G401.6 (cell line): ENCODE data around the gene SHTN1.

Source experiments
- FAIRE-seq: peaks from 2 replicates; lab custom pipeline; 2012; peaks lifted over from hg19 to GRCh38; lab: Jason Lieb, UNC

Gene SHTN1

GRCh38 chr10:116917481-116917880 lies 87.5 kb downstream of the SHTN1 start:
- no peak for FAIRE-seq

DNA sequence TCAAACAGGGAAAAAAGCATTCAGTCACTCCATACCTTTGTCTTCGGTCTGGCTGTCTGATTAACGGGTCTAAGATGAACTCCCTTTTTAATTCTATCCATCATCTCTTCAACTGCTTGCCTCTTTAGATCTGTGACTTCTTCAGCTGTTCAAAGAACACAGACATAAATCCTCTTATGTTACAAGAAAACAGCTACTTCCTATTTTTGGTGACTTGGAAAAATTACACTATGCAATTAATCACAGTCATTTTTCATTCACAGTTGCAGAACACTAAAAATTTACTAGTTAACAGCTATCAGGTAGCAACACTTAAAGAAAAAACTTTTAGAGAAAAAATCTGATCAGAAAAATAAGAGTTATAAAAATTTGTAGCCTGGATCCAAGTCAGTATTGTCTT lies 89.6 kb downstream of the SHTN1 start:
- no peak for FAIRE-seq

DNA sequence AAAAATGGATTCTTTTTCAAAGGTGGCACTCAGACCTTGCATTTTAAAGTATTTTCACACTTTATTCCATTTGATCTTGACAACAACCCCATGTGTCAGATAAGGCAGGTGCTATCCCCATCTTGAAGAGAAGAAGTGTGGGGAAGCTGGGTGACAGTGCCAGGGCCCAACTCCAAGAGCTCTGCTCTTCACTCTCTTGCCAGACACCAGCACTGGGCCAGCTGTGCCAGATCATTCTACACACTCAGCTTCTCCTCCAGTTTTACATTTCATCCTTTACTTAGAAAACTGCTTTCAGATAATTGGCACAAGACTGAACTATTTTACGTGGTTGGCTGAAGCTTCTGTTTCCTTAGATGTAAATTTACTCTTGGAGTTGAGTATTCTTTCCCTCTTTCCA lies 91.3 kb downstream of the SHTN1 start:
- FAIRE-seq: no peak

- no peak for FAIRE-seq
These were observed 92.8 kb downstream of the SHTN1 start for GRCh38 chr10:116912162-116912561.

- no peak for FAIRE-seq
These were observed 94.1 kb downstream of the SHTN1 start for GRCh38 chr10:116910910-116911309.

DNA sequence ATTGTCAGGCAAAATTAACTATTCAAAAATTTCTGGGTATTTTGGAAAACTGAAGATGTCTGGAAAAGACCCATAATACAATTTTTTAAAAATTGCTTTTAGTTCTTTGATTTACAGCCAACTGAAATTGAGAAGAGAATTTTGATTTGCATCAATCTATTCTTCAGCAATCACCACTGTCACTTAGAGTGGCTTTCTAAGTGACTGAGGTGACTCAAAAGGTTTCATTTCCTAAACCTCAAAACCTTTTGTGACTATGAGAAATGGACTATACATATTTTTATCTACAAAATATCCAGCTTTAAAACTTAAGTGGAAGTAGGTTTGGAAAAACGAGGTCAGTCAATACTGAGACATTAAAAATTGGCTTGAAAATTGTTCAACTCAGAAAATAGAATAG lies 95.7 kb downstream of the SHTN1 start:
- FAIRE-seq: no peak

GRCh38 chr10:116907245-116907987 lies 97.6 kb downstream of the SHTN1 start:
- no peak for FAIRE-seq

DNA sequence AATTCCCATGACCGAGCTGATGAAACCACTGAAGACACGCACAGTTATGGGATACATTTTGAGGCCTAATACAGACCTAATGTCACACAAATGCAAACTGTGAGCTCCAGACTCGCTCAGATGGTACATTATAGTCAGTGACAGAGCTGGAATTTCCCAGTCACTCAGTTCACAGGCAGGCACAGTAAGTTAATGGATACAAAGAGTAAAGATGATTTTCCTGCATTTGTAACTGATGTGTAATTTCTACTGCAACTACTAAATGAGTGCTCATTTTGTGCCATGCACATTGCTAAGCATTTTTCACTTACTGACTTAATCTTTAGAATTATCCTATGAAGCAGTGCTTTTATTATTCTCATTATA lies 99.2 kb downstream of the SHTN1 start:
- no peak for FAIRE-seq

DNA sequence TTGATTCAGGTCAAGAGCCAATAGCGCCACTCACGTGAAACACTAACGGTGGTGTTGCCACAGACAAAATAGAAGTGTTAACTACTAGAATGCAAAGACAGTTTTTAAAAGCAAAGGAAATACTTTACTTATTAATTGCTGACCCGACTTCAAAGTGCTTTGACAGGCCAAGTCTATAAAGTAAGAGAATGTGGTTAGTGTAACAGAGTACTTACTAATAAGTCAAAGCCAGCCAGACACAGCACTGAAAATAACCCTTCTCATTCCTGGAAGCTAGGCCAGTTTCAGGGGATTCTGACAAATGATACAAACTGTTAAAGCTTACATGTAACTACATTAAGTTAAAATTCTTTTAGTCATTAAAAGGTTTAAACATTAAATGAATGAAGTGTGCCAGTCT lies 105.4 kb downstream of the SHTN1 start:
- FAIRE-seq: no peak

- no peak for FAIRE-seq
These were observed 111.3 kb downstream of the SHTN1 start for GRCh38 chr10:116893686-116894037.

GRCh38 chr10:116892907-116893685 lies 111.9 kb downstream of the SHTN1 start:
- no peak for FAIRE-seq

DNA sequence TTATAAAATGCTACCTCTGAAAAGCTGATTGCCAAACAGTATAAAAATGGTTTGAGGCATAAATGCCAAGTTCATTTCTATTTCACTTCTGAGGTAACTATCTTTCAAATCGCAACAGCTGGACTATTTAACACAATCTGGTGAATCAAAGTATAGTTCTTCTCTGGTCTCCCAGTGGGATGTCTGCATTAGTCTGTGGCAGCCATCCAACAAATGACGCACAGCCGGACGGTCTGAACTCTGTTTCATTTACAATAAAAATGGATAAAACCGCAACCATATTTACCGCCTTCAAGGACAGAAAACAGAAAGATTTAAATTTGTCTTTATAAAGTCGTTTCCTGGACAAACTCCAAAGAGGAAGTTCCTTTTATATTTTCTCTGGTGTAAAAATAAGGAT lies 113.8 kb downstream of the SHTN1 start:
- no peak for FAIRE-seq

DNA sequence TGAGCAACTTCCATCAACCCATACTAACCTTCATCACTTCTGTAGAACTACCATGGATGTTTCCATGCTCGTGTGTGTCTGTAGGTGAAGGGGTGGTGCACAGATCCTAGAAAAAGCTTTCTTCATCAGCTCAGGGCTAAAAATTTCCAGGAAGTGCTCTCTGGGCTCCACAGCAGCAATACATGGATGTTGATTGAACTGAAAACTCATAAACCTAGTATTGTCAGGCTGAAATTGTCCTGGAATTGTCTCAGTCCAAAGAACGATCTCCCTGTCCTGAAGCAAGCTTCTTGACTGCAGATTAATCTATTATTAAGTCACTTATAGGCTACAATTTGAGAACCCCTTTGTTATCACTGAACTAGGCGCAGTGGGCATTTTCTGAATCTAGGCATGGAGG lies 115.9 kb downstream of the SHTN1 start:
- no peak for FAIRE-seq

- no peak for FAIRE-seq
These were observed 116.5 kb downstream of the SHTN1 start for GRCh38 chr10:116888380-116889055.

- no peak for FAIRE-seq
These were observed 118.2 kb downstream of the SHTN1 start for GRCh38 chr10:116886772-116887171.

GRCh38 chr10:116882639-116883038 lies 122.3 kb downstream of the SHTN1 start:
- no peak for FAIRE-seq

- no peak for FAIRE-seq
These were observed 124.1 kb downstream of the SHTN1 start for GRCh38 chr10:116880716-116881482.

GRCh38 chr10:116879817-116880216 lies 125.2 kb downstream of the SHTN1 start:
- FAIRE-seq: no peak

- FAIRE-seq: no peak
These were observed 126.9 kb downstream of the SHTN1 start for GRCh38 chr10:116878123-116878522.

DNA sequence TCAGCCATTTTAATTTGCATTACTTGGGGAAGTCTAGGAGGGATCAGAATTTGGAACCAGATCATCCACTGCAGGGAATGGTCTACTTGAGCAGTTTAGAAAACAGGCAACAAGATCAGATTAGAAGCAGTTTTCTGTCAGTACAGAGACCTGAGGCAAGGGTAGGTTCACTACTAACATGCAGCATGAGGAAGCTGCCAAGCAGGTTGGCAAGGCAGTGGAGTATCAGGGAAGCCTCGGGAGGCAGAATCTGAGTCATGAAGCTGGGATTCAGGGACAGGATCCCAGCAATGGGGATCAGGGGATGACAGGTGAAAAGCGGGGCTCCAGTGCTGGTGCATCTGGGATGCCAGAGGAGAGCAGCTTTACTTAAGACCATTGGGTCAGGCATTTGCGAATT lies 127.6 kb downstream of the SHTN1 start:
- no peak for FAIRE-seq

DNA sequence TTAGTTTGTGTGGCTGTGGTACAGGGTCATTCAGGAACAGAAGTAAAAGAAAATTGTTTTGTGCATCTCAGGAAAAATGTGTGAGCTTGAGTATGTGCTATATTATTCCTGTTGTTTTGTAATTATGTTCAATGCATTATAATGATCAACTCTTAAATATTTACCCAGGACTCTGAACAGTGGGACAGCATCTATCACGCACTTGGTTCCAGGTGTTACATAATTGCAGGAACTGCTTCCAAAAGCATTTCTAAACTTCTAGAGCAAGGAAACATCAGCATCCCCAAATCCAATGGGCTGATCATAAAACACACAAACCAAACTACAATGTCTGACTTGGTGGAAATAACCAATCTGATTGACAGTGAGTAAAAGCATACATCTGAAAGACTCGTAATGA lies 129.1 kb downstream of the SHTN1 start:
- FAIRE-seq: no peak

- FAIRE-seq: no peak
These were observed 131.9 kb downstream of the SHTN1 start for GRCh38 chr10:116873134-116873533.

DNA sequence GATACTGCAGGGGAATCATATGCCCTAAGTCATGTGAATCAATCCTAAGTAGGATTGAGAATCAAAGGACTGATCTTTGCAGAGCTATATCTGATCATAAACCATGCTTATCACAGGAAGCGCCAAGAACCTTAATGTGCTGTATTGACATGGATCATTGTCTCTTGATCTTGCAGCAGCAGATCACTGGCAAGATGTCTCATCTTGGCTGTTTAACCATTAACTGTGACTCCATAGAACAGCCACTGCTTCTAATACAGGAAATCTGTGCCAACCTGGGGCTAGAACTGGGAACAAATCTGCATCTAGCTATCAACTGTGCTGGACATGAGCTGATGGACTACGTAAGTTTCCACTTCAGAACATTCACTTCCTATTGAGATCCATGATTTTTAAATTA lies 134.0 kb downstream of the SHTN1 start:
- no peak for FAIRE-seq
